Measurements from ENCODE around the gene TTLL11. TPM values are rescaled to one million over a fixed set of nuclear protein-coding genes. Genes with fewer than 3 reads are reported as not detected.

Gene TTLL11
- total and polyA plus RNA-seq, 2 of the 8 experiments (the other 6 are each of a cell fraction or from before 2014, with no cell fraction given), result 0.56 to 0.80 TPM

- TF ChIP-seq CTBP2 (IDR thresholded peaks at IDR 0.05; ENCODE audit: borderline replicate concordance, insufficient read depth, insufficient read length, low read length) (no peak), EGR1 (IDR thresholded peaks at IDR 0.05; ENCODE audit: borderline replicate concordance, low read depth, low read length) (no peak)
Observed at GRCh38 chr9:121954477-121955140, 138.5 kb downstream of the TTLL11 start (continued).

Data from H1 (cell line).